Measurements from ENCODE around the gene NEFH.

NEFH gene

GRCh38 chr22:29442976-29443375 lies 37.0 kb upstream of the NEFH start:
- H3K4me3 ChIP-seq (replicated peaks; ENCODE audit: low read depth, low read length): no peak overlapping the region
- TF ChIP-seq CTCF (IDR thresholded peaks at IDR 0.05; ENCODE audit: low read length, missing control alignments): no peak
- peak; percentile 9 for DNase-seq (ENCODE audit: low read depth)

GRCh38 chr22:29443452-29443851 lies 36.6 kb upstream of the NEFH start:
- peak; percentile 22 for DNase-seq (ENCODE audit: low read depth)
- H3K4me3 ChIP-seq (replicated peaks; ENCODE audit: low read depth, low read length): no peak overlapping the region
- no peak for TF ChIP-seq CTCF (IDR thresholded peaks at IDR 0.05; ENCODE audit: low read length, missing control alignments)

- TF ChIP-seq CTCF (IDR thresholded peaks at IDR 0.05; ENCODE audit: low read length, missing control alignments): no peak
- no peak overlapping the region for H3K4me3 ChIP-seq (replicated peaks; ENCODE audit: low read depth, low read length)
- no peak for DNase-seq (ENCODE audit: low read depth)
These were observed 35.9 kb upstream of the NEFH start for GRCh38 chr22:29443861-29444792.

GRCh38 chr22:29445508-29445907 lies 34.5 kb upstream of the NEFH start:
- H3K4me3 ChIP-seq (replicated peaks; ENCODE audit: low read depth, low read length): no peak overlapping the region
- no peak for TF ChIP-seq CTCF (IDR thresholded peaks at IDR 0.05; ENCODE audit: low read length, missing control alignments)
- DNase-seq (ENCODE audit: low read depth): no peak

- H3K4me3 ChIP-seq (replicated peaks; ENCODE audit: low read depth, low read length): no peak overlapping the region
- no peak for DNase-seq (ENCODE audit: low read depth)
- no peak for TF ChIP-seq CTCF (IDR thresholded peaks at IDR 0.05; ENCODE audit: low read length, missing control alignments)
These were observed 32.1 kb upstream of the NEFH start for GRCh38 chr22:29447906-29448305.

- no peak overlapping the region for H3K4me3 ChIP-seq (replicated peaks; ENCODE audit: low read depth, low read length)
- DNase-seq (ENCODE audit: low read depth): no peak
- TF ChIP-seq CTCF (IDR thresholded peaks at IDR 0.05; ENCODE audit: low read length, missing control alignments): no peak
These were observed 30.6 kb upstream of the NEFH start for GRCh38 chr22:29449296-29449875.

Measured in fibroblast of pulmonary artery (primary cell).